ENCODE results near the gene MCF2L.

Gene MCF2L

DNA sequence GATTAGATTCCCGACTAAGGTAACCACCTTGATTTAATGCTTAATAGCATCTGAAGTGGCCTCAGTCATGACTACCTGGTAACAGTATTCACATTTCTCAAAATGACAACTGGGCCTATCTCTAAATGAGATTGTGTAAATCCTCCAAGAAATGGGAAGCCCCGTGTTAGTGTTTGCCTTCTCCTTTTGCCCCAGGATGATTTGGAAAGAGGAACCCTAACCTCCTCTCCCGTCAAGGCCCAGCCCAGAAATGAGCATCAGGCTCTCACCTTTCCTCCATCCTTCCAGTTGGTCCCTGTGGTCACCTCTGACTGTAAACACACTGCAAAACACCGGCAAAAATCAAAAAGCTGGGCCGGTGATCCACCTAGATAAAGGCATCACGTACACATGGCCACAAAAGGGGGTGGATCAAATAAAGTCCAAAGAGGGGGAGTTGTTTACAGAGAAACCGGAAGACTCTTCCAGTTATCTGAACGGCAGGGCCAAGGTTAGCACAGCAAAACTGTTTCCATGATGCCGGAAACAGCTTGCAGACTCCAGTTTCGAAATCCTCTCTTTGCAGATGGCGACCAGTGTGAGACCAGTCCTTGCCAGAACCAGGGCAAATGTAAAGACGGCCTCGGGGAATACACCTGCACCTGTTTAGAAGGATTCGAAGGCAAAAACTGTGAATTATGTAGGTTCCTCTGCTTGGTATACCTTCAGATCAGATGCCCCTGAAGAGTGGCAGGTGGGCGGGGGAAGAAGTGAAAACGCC is 170.0 kb downstream of the MCF2L start:
- no peak for DNase-seq

GRCh38 chr13:113139577-113139976 is 170.6 kb downstream of the MCF2L start:
- no peak for DNase-seq

DNA sequence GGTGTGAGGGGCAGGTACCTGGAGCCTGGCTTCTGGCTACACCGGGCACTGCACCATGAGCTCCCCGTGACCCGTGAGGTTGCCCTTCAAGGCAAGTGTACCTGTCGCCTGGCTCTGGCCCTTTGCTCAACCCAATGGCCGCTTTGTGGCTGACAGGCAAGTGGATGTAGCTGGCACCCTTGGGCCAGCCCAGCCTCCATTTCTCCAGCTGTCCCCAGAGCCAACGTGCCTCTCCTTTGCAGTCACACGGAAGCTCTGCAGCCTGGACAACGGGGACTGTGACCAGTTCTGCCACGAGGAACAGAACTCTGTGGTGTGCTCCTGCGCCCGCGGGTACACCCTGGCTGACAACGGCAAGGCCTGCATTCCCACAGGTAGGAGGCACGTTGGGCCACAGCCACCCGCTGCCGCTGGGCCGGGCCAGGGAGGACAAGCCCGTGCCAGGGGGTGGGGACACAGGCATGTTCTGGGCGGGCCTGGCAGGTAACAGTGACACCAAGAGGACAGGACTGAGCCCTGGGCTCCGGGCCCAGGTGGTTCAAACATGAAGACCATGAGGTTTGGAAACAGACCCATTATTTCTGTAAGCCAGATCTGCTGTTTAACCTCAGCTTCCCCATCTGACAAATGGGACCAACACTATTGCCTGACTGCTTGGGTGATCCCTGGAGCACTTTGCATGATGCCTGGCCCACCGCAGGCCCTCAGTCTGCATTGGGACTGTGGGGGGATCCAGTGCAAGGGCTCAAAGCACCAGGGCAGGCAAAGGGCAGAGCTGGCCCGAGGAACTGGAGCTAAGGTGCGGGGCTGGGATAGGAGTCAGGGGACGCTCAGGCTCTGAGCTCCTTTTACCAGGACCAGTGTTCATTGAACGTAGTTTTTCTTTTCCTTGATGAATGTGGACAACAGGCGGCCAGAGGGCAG is 171.9 kb downstream of the MCF2L start:
- DNase-seq: no peak

GRCh38 chr13:113141601-113141970 is 172.6 kb downstream of the MCF2L start:
- no peak for DNase-seq

DNA sequence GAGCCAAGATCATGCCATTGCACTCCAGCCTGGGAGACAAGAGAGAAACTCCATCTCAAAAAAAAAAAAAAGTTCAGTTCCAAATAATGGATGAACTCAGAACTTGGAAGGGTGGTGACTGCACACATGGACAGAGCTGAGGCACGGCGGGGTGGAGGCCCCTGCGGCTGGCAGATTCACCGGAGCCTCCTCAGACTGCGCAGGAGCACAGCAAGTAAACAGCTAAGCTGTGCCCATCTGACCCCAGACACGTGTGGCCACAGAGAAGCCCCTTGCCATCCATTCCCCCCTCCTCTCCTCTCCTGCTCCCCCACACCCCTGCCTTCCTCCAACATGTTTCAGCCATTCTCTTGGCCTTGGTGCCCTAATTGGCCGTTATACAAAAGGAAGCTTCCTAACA is 173.9 kb downstream of the MCF2L start:
- no peak for DNase-seq

- no peak for DNase-seq
Observed at GRCh38 chr13:113143466-113144254, 174.6 kb downstream of the MCF2L start.

GRCh38 chr13:113144255-113144629 is 175.2 kb downstream of the MCF2L start:
- no peak for DNase-seq

- no peak for DNase-seq
Observed at GRCh38 chr13:113145496-113145895, 176.5 kb downstream of the MCF2L start.

DNA sequence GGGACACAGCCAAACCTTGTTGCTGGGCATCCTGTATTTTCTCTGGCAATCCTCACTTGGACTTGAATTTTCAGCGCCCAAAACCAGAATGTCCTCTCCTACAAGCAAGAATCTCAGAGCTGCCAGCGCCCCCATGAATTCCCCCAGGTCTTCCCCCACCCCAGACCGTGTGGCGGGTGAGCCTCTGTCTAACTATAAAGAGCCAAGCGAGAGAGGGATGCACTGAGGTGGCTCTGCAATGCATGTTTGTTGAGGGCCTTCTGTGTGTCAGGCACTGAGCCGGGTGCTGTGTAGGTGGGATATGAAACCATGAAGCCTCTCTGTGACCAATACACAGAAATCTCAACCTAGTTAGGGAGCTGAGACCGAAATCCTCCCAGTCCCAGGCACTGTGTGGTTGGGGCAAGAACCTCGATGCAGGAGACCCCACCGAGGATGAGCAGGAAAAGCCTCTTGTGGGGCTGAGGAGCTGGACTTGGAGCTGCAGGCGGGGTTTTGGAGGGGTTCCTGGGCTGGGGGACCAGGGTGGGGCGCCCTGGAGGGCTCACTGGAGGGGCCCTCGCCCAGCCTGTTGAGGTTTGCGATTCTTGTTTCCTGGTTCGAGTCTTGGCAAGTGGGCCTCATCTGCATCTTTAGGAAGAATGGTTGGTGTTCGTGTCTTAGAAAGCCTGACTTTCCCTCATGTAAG is 177.0 kb downstream of the MCF2L start:
- DNase-seq: no peak

DNA sequence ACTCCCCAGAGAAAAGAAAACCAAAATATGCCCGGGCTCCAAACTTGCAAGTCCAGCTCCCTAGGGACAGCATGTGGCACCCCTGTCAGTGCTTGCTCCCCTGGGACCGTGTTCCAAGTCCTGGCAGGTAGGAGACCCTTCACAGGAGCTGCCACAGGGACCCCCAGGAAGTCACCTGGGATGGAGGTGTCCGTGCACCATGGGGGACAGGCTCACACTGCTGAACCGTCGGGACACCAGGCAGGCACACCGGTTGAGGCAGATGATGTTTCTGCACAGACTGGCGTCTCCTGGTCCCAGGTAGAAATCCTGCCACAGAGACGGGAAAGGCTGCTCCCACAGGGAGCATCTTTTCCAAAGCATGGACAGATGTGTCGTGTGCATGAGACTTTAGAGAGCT is 177.7 kb downstream of the MCF2L start:
- DNase-seq: no peak

DNA sequence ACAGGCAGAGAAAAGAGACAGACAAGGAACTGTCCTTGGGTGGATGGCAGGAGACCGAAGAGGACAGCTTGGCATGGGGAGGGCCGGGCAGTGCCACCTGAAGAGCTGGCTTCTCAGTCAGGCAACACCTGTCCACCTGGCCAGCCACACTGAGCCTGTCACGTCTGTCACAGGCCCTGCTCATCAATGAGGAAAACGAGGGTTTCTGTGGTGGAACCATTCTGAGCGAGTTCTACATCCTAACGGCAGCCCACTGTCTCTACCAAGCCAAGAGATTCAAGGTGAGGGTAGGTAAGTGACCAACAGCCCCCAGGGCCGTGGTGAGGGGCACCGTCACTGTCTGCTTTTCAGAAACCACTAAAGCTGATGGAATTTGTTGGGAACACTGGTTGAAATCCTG is 178.2 kb downstream of the MCF2L start:
- no peak for DNase-seq

GRCh38 chr13:113148407-113148806 is 179.4 kb downstream of the MCF2L start:
- no peak for DNase-seq

- no peak for DNase-seq
Observed at GRCh38 chr13:113148940-113149503, 180.0 kb downstream of the MCF2L start.

All from CD4-positive, alpha-beta T cell treated with Interleukin-6 for 4 hours (primary cell).